ENCODE results near the gene MRM3. TPM values are rescaled to one million over a fixed set of nuclear protein-coding genes. Genes with fewer than 3 reads are reported as not detected.

Gene MRM3
- total and polyA plus RNA-seq, 12 donors = 12.9 to 34.6 (median 19.1) TPM

DNA sequence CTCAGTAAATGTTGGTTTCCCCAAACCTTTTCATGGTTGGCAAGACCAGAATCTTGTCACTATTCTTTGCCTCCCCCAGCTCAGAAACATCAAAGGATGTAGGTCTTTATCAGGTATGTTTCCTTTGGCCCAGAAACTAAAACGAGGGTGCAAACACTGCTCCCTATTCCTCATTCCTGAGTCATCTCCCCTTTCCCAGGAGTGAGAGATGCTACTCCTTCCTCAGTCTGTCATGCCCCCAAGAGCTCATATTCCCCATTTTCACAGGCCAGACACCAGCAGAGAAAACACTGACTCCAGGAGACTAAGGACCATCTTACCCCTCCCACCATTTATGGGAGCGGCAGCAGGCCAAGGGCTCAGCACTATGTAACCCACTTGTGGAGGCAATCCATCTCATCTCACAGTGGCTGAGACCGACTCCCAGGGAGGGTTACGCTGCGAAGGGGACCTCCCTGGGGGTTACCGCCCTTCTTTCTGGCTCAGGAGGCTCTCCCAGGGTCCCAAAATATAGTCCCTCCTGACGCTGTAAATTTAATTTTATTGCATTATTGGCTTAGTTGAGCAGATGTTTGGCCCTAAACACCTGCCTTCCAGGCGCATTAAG lies 31.6 kb upstream of the MRM3 start:
- 74 to 89% (median 81%) methylated on average over 8 of the region's 8 CpGs for WGBS, 4 donors
- no peaks in the 10 kb centered on the region for H3K27me3 ChIP-seq
- intact Hi-C loops (cut with DNase I) = no loop called here
- no peak for DNase-seq
- H3K9me3 ChIP-seq (replicated peaks in 1 of 3) = no peaks in the 10 kb centered on the region
- H3K4me1 ChIP-seq (replicated peaks in 1 of 2) = peaks cover 8 to 10% of the 10 kb centered on the region in 2 donors
- H3K36me3 ChIP-seq (replicated peaks in 1 of 2) = peaks cover 0 to 25% of the 10 kb centered on the region in 2 donors
- TF ChIP-seq, protein P1, sequence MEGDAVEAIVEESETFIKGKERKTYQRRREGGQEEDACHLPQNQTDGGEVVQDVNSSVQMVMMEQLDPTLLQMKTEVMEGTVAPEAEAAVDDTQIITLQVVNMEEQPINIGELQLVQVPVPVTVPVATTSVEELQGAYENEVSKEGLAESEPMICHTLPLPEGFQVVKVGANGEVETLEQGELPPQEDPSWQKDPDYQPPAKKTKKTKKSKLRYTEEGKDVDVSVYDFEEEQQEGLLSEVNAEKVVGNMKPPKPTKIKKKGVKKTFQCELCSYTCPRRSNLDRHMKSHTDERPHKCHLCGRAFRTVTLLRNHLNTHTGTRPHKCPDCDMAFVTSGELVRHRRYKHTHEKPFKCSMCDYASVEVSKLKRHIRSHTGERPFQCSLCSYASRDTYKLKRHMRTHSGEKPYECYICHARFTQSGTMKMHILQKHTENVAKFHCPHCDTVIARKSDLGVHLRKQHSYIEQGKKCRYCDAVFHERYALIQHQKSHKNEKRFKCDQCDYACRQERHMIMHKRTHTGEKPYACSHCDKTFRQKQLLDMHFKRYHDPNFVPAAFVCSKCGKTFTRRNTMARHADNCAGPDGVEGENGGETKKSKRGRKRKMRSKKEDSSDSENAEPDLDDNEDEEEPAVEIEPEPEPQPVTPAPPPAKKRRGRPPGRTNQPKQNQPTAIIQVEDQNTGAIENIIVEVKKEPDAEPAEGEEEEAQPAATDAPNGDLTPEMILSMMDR (IDR thresholded peaks at IDR 0.05) = no peak
- TF ChIP-seq POLR2A (IDR thresholded peaks at IDR 0.05) = no peak
- no peak overlapping the region for H3K4me3 ChIP-seq
- no peak overlapping the region for H3K27ac ChIP-seq

DNA sequence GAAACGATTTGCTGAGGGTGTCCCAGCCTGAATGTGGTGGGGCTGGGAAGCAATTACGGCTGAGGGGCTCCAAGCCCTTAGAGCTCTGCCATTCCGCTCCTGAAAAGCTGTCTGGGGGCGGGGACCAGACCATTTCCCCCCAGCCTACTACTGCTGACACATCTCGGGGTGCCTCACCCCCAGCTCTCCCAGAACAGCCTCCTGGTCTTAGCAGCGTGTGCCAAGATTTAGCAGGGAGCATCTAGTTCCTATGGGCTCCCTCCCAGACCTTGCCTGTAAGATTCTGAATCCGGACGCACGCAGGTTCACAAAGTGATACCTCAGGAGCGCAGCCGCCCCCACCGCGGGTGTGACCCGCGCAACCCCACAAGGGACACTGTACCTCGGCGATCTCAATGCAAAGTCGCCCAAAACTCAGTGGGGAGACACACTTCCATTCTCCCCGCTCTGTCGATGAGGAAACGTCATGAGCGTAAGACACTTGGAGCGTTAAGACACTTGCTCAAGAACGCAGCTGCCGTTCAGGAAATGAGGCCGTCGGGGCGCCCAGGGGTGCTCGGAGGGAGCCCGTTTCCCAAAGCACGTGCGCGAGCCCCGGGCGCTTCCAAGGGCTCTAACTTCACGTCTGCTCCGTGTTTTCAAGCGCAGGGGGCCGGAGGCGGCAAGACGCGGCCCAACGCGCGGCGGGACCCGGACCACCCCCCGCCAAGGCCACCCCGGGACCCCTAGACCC lies 30.7 kb upstream of the MRM3 start:
- Histone ChIP-seq H3K27me3 (no peaks in the 10 kb centered on the region), H3K4me1 (replicated peaks in 1 of 2) (peaks cover 8 to 10% of the 10 kb centered on the region in 2 donors), H3K27ac (peak overlapping the region in 3 of 5 donors; percentile 23 to 84 (median 70)), H3K9me3 (replicated peaks in 1 of 3) (no peaks in the 10 kb centered on the region), H3K4me3 (peak overlapping the region in 3 of 4 donors; percentile 42 to 87 (median 49)), H3K36me3 (replicated peaks in 1 of 2) (peaks cover 0 to 16% of the 10 kb centered on the region in 2 donors)
- peak in 5 of 7 donors; percentile 30 to 46 (median 44) for DNase-seq
- intact Hi-C loops (cut with DNase I) = no loop called here
- 1 to 9% (median 3%) methylated on average over 6 to 49 of the region's 49 CpGs for WGBS, 4 donors
- TF ChIP-seq, protein P1 (IDR thresholded peaks at IDR 0.05) = no peak
- no peak for TF ChIP-seq POLR2A (IDR thresholded peaks at IDR 0.05)

DNA sequence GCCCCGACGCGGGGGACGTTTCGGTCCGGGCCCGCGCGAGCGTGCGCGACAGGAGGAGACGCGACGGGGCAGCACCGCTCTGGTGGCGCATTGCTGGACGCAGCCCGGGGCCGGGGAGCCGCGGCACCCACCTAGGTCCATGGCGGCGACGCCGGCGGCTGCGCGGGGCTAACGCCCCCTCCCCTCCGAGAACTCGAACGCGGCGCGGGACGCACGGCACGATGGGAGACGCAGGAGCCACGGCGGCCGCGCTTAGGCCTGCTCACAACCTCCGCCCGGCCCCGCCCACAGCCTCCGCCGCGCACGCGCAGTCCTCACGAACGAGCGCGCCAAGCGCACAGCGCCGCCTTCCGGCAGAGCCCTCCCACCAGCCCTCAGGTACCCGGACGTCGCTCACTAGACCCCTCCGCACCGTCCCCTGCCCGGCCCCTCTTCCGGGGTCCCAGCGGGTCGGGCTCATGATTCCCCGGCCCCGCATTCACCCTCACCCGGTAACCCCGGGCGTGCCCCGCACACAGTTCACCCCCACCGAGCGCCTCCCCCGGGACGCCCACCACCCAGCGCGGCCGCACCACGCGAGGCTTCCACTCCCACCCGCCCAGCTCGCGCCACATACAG lies 30.0 kb upstream of the MRM3 start, which contains the start of gene GEMIN4:
Gene GEMIN4 (minus strand): TSS at position 263 of the 618 bp plus-strand sequence. CDS start 122 bp downstream, at position 141.
- TF ChIP-seq, protein P1 (IDR thresholded peaks at IDR 0.05) = peak; percentile 63 to 95 (median 90)
- peak; percentile 2 to 61 for TF ChIP-seq POLR2A (IDR thresholded peaks at IDR 0.05)
- DNase-seq = peak; percentile 88 to 95 (median 92)
- peak within 1 kb of the TSS in 3 of 4 donors; percentile 42 to 87 (median 49) for H3K4me3 ChIP-seq
- peak within 1 kb of the TSS in 3 of 5 donors; percentile 23 to 84 (median 70) for H3K27ac ChIP-seq
- peaks cover 8 to 10% of the 10 kb centered on the region in 2 donors for H3K4me1 ChIP-seq (replicated peaks in 1 of 2)
- H3K27me3 ChIP-seq = no peaks in the 10 kb centered on the region
- 0 to 1% methylated on average over 73 to 86 of the region's 87 CpGs; no CpG with 5 or more reads in 2 of the 4 donors for WGBS, 4 donors
- intact Hi-C loops (cut with DNase I) = no loop called here
- peaks cover 0 to 10% of the 10 kb centered on the region in 2 donors for H3K36me3 ChIP-seq (replicated peaks in 1 of 2)
- H3K9me3 ChIP-seq (replicated peaks in 1 of 3) = no peaks in the 10 kb centered on the region
